IMR-90 (cell line): ENCODE results near the gene VIPR2. TPM values are rescaled to one million over a fixed set of nuclear protein-coding genes. Genes with fewer than 3 reads are reported as not detected.
A peak's percentile ranks its signal among the peaks of the same experiment; 100 is the strongest.

Experiments used
- ATAC-seq: fragments of 200-7000 bp; cut with Tn5 transposase; 2 replicates; pipeline ENCODE4 v1.9.1; 2020; ENCODE audit warnings: low read depth, mild to moderate bottlenecking, moderate library complexity
- BruUV-seq: library from RNA; stranded (reverse); fragments of 400-500 nt; replicated peaks from 2 replicates; lab custom pipeline; 2021; lab: Mats Ljungman, UMichigan
- CTCF ChIA-PET: fragments of 300-600 bp; formaldehyde crosslinking; extraction: SDS; loops from one replicate; lab custom pipeline; 2021; ENCODE audit warnings: antibody characterized with exemption; lab: Yijun Ruan, JAX
- POLR2A ChIA-PET: fragments of 300-600 bp; sonication (Branson Sonifier 250); formaldehyde crosslinking; loops from one replicate; lab custom pipeline; 2022; ENCODE audit warnings: antibody characterized with exemption; ENCODE audit not compliant: unreplicated experiment; lab: Charles Lee
- DNase-seq: peaks from one replicate; pipeline ENCODE4 v3.0.0; 2013
- H2AFZ ChIP-seq: replicated peaks from 2 replicates; pipeline ENCODE3; 2013; ENCODE audit warnings: low read length, mild to moderate bottlenecking; ENCODE audit not compliant: poor library complexity
- H2AK5ac ChIP-seq: 2 replicates; pipeline ENCODE4 v1.6.1; 2013; ENCODE audit warnings: low read depth, low read length, inconsistent platforms
- H2AK9ac ChIP-seq: replicated peaks from 2 replicates; pipeline ENCODE3; 2013; ENCODE audit warnings: mild to moderate bottlenecking, low read depth, low read length, moderate library complexity; ENCODE audit not compliant: poor library complexity
- H2BK120ac ChIP-seq: 2 replicates; pipeline ENCODE4 v1.6.1; 2013; ENCODE audit warnings: low read depth, low read length, inconsistent platforms
- H2BK15ac ChIP-seq: 3 replicates; pipeline ENCODE4 v1.6.1; 2013; ENCODE audit warnings: low read depth, low read length, inconsistent platforms
- H2BK20ac ChIP-seq: 2 replicates; pipeline ENCODE4 v1.6.1; 2013; ENCODE audit warnings: low read depth, mild to moderate bottlenecking, inconsistent platforms, low read length, moderate library complexity
- H2BK5ac ChIP-seq: 2 replicates; pipeline ENCODE4 v1.6.1; 2013; ENCODE audit warnings: mild to moderate bottlenecking, low read depth, low read length, inconsistent platforms; ENCODE audit not compliant: poor library complexity, severe bottlenecking
- H3K14ac ChIP-seq: replicated peaks from 2 replicates; pipeline ENCODE4 v1.6.1; 2013; ENCODE audit warnings: low read depth, low read length, inconsistent platforms
- H3K18ac ChIP-seq: 2 replicates; pipeline ENCODE4 v1.6.1; 2013; ENCODE audit warnings: low read depth, low read length, control low read depth
- H3K23ac ChIP-seq: 2 replicates; pipeline ENCODE4 v1.6.1; 2013; ENCODE audit warnings: low read depth, low read length, inconsistent platforms
- H3K27ac ChIP-seq: 2 replicates; pipeline ENCODE4 v1.5.1; 2013; ENCODE audit warnings: mild to moderate bottlenecking, control low read depth, low read length; ENCODE audit not compliant: insufficient read depth
- H3K27me3 ChIP-seq: 2 replicates; pipeline ENCODE4 v1.6.1; 2013; ENCODE audit warnings: low read length; ENCODE audit not compliant: control insufficient read depth, insufficient read depth
- H3K36me3 ChIP-seq: 2 replicates; pipeline ENCODE4 v1.6.1; 2013; ENCODE audit warnings: low read length, mixed read lengths; ENCODE audit not compliant: control insufficient read depth, insufficient read depth
- H3K4ac ChIP-seq: 2 replicates; pipeline ENCODE4 v1.6.1; 2013; ENCODE audit warnings: low read depth, low read length, inconsistent platforms
- H3K4me1 ChIP-seq: 2 replicates; pipeline ENCODE4 v1.6.1; 2013; ENCODE audit warnings: low read length, mixed read lengths; ENCODE audit not compliant: control insufficient read depth, insufficient read depth
- H3K4me2 ChIP-seq: 2 replicates; pipeline ENCODE4 v1.6.1; 2013; ENCODE audit warnings: low read depth, mild to moderate bottlenecking, control low read depth, low read length, moderate library complexity
- H3K4me3 ChIP-seq: 2 replicates; pipeline ENCODE4 v1.5.1; 2013; ENCODE audit warnings: low read depth, mild to moderate bottlenecking, control low read depth, low read length, moderate library complexity; ENCODE audit not compliant: insufficient read depth
- H3K56ac ChIP-seq: 2 replicates; pipeline ENCODE4 v1.6.1; 2013; ENCODE audit warnings: low read length, inconsistent platforms; ENCODE audit not compliant: insufficient read depth; ENCODE audit errors: extremely low read depth
- H3K79me1 ChIP-seq, 2 experiments: 2 replicates each; pipeline ENCODE4 v1.6.1; 2013; ENCODE audit warnings: low read length in 2 of 2, inconsistent platforms in 1 of 2, low read depth in 1 of 2
- H3K9ac ChIP-seq: 2 replicates; pipeline ENCODE4 v1.6.1; 2013; ENCODE audit warnings: low read depth, low read length, control low read depth
- H3K9me1 ChIP-seq: 2 replicates; pipeline ENCODE4 v1.6.1; 2013; ENCODE audit warnings: low read length, inconsistent platforms; ENCODE audit not compliant: insufficient read depth
- H3K9me3 ChIP-seq: 2 replicates; pipeline ENCODE4 v1.6.1; 2013; ENCODE audit warnings: low read length; ENCODE audit not compliant: control insufficient read depth, insufficient read depth
- H4K20me1 ChIP-seq: 2 replicates; pipeline ENCODE4 v1.6.1; 2013; ENCODE audit warnings: low read length, inconsistent platforms; ENCODE audit not compliant: insufficient read depth
- H4K5ac ChIP-seq: 2 replicates; pipeline ENCODE4 v1.6.1; 2013; ENCODE audit warnings: mild to moderate bottlenecking, low read depth, low read length, control low read depth
- H4K8ac ChIP-seq, 2 experiments: 2 replicates each; pipeline ENCODE4 v1.6.1; 2013; ENCODE audit warnings: low read depth in 2 of 2, low read length in 2 of 2, control low read depth in 1 of 2, inconsistent platforms in 1 of 2
- H4K91ac ChIP-seq: 2 replicates; pipeline ENCODE4 v1.6.1; 2013; ENCODE audit warnings: low read depth, low read length, inconsistent platforms; ENCODE audit not compliant: insufficient read depth
- CEBPB ChIP-seq: IDR thresholded peaks from 2 replicates; pipeline ENCODE4 v1.6.1; 2012; ENCODE audit warnings: low read depth, low read length, improper control_type of control experiment
- CHD1 ChIP-seq: IDR thresholded peaks from 2 replicates; pipeline ENCODE4 v1.6.1; 2012; ENCODE audit warnings: low read depth, low read length, improper control_type of control experiment
- NFE2L2 ChIP-seq: fragments of 150-350 bp; IDR thresholded peaks from 2 replicates; pipeline ENCODE4 v1.6.1; 2016; ENCODE audit warnings: low read depth, mild to moderate bottlenecking, low read length
- RAD21 ChIP-seq: IDR thresholded peaks from 2 replicates; pipeline ENCODE4 v1.6.1; 2012; ENCODE audit warnings: low read length, improper control_type of control experiment
- USF2 ChIP-seq: fragments of 150-350 bp; IDR thresholded peaks from 2 replicates; pipeline ENCODE4 v1.6.1; 2017; ENCODE audit warnings: mild to moderate bottlenecking, antibody characterized with exemption, low read length, low read depth
- WGBS, 2 experiments: methylation state at CpG; one replicate each; pipeline versions ENCODE4 v1.1.5 to v1.1.7; 2013; ENCODE audit warnings: missing lambda C conversion rate in 2 of 2; ENCODE audit not compliant: insufficient read length in 1 of 2; ENCODE audit errors: extremely low coverage in 2 of 2; 5-methylcytosine and 5-hydroxymethylcytosine counted together
- dilution Hi-C: fragments of 300-500 bp; cut with HindIII; formaldehyde crosslinking; loops from one replicate; pipeline ENCODE4 v1.14.3; 2018; ENCODE audit warnings: low sequenced_read_pairs; ENCODE audit not compliant: unreplicated experiment
- in situ Hi-C: fragments of 300-500 bp; cut with MboI; formaldehyde crosslinking; loops from 3 replicates; pipeline ENCODE4 v1.14.3; 2019; ENCODE audit warnings: low sequenced_read_pairs, inconsistent platforms, mixed read lengths
- intact Hi-C: fragments of 100-400 bp; cut with micrococcal nuclease; formaldehyde crosslinking; loops from 2 replicates; pipeline ENCODE4 v1.10.0; 2022
- polyA plus RNA-seq, 3 experiments: library from polyadenylated mRNA; depleted of rRNA; stranded (reverse); fragments of >200 nt; gene quantifications; 2 replicates each; pipeline ENCODE4 v1.2.3, GENCODE V29; 2012; ENCODE audit warnings: low replicate concordance in 1 of 3
- total RNA-seq: library from RNA; depleted of rRNA; stranded (reverse); fragments of >200 nt; gene quantifications from 2 replicates; pipeline ENCODE4 v1.2.3, GENCODE V29; 2012

The VIPR2 gene
- total and polyA plus RNA-seq, 2 of the 4 experiments (the other 2 are of a cell fraction), result not detected

DNA sequence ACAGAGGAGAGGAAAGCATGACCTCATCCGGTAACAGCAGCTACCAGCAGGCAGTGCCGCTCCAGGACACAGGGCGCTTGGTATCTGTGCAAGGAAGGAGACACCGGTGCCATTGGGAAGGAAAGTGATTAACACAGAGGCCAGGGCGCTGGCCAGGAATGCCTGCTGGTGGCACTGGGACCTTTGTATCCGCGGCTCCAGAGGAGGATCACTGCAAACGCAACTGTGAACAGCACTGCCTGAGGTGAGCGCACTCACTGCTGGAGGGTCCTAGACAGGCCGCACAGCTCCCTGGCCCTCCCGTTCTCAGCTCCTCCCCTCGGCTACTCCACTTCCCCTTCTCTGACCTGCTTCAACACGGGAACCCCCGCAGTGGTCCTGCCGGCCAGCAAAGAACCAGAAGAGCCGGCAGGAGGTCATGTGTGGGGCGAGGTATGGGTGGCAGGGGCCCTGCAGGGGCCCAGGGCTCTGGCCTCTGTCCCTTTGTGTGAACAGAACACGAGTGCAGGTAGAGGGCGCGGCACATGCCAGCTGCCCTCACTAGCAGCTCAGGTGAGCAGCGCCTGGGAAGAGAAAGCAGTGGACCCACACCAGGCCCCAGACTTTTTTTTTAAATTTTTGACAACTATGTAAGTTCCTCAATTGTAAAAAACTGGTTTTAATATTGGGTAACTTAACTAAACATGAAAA, 107.6 kb downstream of the VIPR2 start:
- dilution Hi-C loops (no loop called here), intact Hi-C loops (no loop called here), in situ Hi-C loops (no loop called here)
- ATAC-seq (no peak), DNase-seq (no peak)
- Histone ChIP-seq H2AK9ac (no peak overlapping the region), H3K27ac (no peak overlapping the region), H3K23ac (no peak overlapping the region), H4K20me1 (no peaks in the 10 kb centered on the region), H3K4ac (no peak overlapping the region), H2BK120ac (no peak overlapping the region), H2BK15ac (no peak overlapping the region), H2AK5ac (no peak overlapping the region), H4K8ac (no peak overlapping the region), H3K9me1 (no peaks in the 10 kb centered on the region), H4K91ac (no peak overlapping the region), H2AFZ (peak overlapping the region; percentile 5), H2BK5ac (no peak overlapping the region), H3K36me3 (no peaks in the 10 kb centered on the region), H3K14ac (no peak overlapping the region), H3K4me1 (no peaks in the 10 kb centered on the region), H3K9me3 (peaks cover 31% of the 10 kb centered on the region), H3K4me3 (no peak overlapping the region), H3K18ac (no peak overlapping the region), H3K27me3 (no peaks in the 10 kb centered on the region; the same call in 1 of the 2 replicates), H3K79me1 (no peaks in the 10 kb centered on the region), H4K5ac (no peak overlapping the region), H2BK20ac (no peak overlapping the region), H3K9ac (no peak overlapping the region), H3K56ac (no peak overlapping the region), H3K4me2 (no peak overlapping the region)
- TF ChIP-seq RAD21 (no peak), CHD1 (no peak), NFE2L2 (no peak), USF2 (no peak), CEBPB (no peak)
- POLR2A ChIA-PET, result no interaction called here
- CTCF ChIA-PET, result no interaction called here
- BruUV-seq, result no TSS peak
- 67% methylated on average over 5 of the region's 21 CpGs; no CpG with 5 or more reads in 1 of the 2 experiments for WGBS, 2 experiments
